Islet precursor cell (in vitro differentiated cells): ENCODE measurements around the gene TMEM175.
"Not testable (repeated sequence)": the region's sequence is repeated elsewhere in the genome, so short reads cannot be mapped to it uniquely, and the experiment has no call there.

Source experiments
- DNase-seq: peaks from one replicate; pipeline ENCODE4 v3.0.0-alpha.2; 2018

TMEM175 gene

DNA sequence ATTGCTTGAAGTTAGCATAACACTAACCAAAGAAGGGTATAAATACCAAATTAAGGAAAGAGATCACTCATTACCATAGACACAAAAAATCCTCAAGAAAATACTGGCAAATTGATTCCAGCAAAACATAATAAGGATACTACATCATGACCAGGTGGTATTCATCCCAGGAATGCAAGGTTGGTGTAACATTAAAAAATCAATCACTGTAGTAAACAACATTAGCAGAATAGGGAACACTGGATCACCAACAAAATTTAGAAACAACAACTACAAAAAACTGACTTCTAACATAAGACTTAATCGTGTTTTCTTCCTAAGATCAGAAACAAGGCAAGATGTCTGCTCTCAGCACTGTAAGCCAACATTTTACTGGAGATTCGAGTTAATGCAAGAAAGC is 14.3 kb upstream of the TMEM175 start:
- DNase-seq = no peak

DNA sequence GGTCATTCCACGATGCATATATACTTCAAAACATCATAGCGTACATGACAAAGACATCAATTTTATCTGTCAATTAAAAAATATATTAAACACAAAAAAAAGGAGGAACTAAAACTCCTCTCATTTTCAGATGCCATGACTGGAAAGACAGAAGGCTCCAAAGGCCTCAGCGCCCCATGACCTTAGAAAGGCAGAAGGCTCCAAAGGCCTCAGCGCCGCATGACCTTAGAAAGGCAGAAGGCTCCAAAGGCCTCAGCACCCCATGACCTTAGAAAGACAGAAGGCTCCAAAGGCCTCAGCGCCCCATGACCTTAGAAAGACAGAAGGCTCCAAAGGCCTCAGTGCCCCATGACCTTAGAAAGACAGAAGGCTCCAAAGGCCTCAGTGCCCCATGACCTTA is 13.7 kb upstream of the TMEM175 start:
- DNase-seq = not testable (repeated sequence)

DNA sequence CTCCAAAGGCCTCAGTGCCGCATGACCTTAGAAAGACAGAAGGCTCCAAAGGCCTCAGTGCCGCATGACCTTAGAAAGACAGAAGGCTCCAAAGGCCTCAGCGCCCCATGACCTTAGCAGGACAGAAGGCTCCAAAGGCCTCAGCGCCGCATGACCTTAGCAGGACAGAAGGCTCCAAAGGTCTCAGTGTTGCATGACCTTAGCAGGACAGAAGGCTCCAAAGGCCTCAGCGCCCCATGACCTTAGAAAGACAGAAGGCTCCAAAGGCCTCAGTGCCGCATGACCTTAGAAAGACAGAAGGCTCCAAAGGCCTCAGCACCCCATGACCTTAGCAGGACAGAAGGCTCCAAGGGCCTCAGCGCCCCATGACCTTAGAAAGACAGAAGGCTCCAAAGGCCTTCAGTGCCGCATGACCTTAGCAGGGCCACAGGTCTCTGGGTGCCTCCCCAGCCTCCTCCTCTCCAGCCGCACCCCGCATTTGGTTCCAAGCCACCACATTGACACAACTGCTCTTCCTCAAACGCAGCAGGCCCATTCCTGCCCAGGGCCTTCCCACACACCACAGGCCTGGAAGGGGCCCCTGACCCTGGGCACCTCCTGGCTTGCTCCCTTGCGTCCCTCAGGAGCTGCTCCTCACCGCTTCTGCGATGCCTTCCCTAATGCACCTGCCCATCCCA is 13.1 kb upstream of the TMEM175 start:
- peak; percentile 36 for DNase-seq

DNA sequence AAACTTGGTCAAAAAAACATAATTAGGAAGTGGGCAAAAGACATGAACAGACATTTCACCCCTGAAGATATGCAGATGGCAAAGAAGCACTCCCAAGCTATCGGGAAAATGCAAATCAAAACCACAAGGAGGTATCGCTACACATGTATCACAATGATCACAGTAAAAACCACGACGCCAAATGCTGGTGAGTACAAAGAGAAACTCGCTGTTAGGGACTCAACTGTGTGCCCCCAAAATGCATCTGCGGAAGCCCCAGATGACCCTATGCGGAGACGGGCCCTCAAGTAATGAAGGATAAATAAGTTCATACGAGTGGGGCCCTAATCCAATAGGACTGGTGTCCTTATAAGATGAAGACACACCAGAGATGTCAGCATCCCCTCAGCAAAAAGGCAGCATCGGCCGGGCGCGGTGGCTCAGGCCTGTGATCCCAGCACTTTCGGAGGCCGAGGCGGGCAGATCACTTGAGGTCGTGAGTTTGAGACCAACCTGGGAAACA is 10.4 kb upstream of the TMEM175 start:
- DNase-seq = peak; percentile 22

DNA sequence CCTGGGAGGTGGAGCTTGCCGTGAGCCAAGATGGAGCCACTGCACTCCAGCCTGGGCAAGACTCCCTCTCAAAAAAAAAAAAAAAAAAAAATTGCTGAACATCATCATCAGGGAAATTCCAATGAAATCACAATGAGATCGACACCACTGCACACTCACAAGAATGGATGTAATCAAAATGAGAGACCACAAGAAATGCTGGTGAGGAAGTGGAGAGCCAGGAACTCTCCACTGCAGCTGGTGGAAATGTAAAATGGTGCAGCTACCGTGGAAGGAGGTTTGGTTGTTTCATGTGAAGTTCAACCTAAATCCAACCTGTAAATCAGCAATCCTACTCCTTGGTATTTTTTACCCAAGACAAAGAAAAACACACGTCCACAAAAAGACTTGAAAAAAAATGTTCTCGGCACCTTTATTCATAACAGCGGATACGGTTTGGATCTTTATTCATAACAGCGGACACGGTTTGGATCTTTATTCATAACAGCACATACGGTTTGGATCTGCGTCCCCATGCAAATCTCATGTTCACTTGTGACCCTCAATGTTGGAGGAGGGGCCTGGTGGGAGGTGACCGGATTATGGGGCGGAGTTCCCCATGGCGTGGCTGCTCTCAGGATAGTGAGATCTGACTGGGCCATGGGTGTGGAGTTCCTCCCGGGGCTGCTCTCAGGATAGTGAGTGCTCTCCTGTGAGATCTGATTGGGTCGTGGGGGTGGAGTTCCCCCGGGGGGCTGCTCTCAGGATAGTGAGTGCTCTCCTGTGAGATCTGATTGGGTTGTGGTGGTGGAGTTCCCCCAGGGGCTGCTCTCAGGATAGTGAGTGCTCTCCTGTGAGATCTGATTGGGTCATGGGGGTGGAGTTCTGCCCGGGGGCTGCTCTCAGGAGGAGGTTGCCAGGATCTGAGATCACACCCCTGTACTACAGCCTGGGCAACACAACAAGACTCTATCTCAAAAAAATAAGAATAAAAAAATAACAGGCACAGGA is 7.9 kb upstream of the TMEM175 start:
- peak; percentile 68 for DNase-seq

DNA sequence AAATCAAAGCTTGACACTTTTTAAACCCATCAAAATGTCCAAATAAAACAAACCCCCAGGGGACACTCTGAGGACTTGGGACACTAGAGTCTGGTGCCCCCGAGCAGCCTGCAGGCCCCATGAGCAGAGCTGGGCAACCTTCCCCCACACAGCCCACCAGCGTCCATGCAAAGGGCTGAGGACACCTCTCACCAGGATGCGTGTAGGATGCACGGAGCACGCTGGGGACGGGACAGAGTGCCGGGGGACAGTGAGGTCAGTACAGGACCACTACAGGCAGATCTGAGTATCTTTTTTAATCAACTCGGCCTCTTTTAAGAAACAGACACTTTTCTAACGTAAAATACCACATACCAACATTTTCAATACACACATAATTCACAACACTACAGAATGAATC is 7.1 kb upstream of the TMEM175 start:
- DNase-seq = peak; percentile 43

DNA sequence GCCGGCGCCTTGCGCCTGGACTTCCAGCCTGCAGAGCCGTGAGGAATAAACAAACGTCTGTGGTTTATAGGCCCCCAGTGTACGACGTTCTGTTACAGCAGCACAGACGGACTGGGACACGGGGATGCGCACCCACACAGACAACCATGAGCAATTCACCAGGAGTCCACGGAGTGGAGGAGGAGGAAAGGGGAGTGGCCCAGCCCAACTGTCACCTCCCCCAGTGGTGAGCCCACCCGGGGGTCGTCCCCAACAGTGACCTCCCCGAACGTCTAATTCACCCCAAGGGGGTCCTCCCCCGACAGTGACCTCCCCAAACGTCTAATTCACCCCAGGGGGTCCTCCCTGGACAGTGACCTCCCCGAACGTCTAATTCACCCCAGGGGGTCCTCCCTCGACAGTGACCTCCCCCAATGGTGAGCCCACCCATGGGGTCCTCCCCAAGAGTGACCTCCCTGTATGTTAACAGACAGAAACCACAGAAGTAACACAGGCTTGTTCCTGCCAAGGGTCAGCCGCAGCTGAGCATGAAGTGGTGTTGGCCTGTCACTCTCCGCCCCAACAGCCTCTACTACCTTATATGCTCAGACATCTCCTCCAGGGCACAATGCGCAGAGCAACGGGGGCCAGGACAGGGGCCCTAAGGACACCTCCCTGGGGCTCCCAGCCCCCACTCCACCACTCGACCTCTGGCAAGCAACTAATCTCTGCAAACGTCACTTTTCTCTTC is 6.3 kb upstream of the TMEM175 start:
- peak; percentile 33 for DNase-seq

DNA sequence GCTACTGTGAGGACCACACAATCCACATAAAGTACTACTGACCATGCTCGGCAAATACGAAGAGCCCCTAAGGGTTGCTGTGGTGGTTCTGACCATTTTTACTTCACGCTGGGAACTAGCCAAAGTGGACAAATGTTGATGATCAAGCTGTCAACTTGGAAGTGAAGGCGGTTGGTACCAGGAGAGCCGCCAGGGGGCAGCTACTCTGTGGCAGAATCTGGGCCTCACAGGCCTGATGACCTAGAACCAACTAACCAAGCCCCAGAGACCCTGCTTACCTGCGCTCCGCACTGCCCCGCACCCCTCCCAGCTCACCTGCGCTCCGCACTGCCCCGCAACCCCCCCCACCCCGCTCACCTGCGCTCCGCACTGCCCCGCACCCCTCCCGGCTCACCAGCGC is 5.7 kb upstream of the TMEM175 start:
- DNase-seq = peak; percentile 79

DNA sequence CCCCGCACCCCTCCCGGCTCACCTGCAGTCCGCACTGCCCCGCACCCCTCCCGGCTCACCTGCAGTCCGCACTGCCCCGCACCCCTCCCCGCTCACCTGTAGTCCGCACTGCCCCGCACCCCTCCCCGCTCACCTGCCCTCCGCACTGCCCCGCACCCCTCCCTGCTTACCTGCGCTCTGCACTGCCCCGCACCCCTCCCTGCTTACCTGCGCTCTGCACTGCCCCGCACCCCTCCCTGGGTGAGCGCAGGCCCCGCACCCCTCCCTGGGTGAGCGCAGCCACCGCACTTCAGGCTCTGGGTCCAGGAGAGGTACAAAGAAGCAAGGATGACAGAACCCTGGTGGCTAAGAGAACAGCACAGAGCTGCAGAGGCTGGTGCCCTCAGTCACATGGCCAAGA is 4.7 kb upstream of the TMEM175 start:
- not testable (repeated sequence) for DNase-seq

DNA sequence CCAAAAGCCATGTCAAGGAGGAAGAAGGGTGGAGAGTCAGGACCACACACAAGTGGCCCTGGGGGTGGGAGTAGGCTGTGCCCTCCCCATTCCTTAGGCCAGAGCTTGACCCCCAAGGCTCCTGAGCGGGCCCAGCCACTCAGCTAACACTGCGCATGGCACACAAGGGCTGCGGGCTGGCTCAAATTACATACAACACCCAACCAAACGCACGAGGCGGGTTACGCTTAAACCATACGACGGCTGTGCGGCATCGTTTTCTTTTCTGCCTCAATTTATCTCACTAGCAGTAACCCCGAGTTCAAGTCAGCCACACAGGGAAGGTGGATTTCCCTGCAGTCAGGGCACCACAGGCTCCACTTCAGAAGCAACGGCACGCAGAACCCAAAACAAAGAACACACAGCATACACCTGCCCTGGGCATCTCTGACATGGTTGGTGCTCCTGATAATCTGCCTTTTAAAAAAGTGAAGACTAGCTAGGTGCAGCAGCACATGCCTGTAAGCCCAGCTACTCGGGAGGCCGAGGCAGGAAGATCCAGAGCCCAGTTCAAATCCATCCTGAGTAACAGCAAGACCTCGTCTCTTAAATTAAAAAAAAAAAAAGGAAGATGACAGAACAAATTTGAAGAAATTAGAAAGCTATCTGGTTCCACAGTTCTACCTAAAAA is 3.0 kb upstream of the TMEM175 start:
- DNase-seq = peak; percentile 32

DNA sequence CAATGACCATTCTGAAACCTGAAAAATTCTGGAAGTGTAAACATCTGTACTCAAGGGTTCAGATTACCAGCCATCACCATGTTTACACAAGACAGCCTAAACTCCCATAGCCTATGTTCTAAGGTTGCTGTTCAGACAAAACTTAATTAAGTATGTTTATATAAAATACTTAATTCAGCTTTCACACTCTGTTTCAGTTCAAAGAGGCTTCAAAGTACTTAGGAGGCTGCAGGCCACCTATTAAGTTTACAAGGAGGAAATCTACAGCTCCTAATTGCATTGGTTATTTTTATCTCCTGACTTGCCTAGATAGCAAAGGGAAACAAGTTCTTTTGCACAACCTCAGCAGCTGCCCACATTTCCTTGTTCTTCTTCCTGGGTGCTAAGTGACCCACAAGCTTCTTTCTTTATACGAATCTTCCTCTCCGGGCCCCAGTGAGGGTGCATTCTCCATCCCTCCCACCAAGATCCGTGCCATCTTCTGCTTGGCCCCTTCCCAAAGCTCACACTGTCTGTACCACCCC is 2.2 kb upstream of the TMEM175 start:
- DNase-seq = peak; percentile 26

DNA sequence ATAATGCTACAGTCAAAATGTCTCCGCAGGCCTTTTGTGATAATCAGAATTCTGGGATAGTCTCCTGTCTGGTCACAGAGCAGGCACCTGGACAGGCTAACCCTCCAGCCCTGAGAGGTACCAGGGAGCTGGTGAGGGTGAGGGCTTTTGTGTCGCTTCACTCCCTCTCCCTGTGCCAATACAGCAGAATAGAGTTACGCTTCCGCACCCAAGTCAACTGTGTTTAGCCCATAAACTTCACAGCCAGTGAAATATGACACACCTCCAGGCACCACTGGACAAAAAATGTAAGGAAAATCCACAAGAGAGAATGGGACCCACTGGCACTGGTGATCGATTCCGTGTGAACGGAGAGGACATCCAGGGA is 1.4 kb upstream of the TMEM175 start:
- DNase-seq = no peak

DNA sequence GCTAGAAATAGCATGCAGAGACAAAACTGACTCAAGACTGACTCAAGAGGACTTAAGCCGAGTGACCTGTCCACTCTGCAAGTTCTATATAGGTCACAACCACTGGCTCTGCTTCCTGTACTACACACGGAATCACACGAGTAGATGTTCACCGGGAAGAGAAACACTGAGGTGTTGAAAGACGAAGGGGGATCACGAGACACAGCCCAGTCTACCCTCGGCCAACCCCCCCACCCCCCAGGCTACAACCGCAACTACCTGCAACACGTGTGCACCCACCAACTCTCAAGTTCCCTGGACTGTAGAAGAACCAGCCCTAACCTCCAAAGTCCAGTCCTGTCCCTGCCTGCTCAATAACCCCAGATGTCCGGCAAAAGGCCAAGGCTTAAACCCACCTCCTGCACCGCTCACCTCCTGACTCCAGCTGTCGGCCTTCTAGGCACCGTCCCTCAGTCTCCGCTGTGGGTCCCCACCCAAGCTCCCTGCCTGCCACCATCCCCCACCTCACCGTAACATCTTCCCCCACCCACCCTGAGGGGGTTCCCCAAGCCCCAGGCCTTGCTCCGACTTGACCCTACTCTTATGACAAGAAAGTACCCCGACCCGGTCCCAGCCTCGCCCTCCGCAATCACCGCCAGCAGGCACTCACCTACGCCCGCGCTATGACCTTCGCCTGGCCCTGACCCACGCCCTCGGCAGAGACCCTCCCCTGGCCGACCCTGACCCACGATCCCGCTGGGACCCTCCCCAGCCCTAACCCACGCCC is 883 bp upstream of the TMEM175 start:
- peak; percentile 55 for DNase-seq

DNA sequence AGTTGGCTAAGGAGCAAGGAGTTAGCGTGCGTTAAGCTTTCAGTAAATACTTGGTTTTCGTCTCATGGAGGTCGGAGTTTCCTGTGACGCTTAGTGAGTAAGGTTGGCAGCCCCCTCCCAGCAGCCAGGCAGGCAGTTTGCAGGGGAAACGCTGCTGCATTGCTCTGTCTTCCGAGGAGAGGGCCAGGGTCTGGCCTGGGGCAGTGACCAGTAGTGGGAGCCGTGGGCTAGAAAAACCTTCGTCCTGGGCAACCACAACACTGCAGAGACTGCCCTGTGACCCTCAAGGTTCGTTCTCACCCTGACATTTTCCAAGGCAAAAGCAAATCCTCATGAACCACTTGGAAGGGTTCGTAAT is 432 bp downstream of the TMEM175 start:
- DNase-seq = peak; percentile 74

DNA sequence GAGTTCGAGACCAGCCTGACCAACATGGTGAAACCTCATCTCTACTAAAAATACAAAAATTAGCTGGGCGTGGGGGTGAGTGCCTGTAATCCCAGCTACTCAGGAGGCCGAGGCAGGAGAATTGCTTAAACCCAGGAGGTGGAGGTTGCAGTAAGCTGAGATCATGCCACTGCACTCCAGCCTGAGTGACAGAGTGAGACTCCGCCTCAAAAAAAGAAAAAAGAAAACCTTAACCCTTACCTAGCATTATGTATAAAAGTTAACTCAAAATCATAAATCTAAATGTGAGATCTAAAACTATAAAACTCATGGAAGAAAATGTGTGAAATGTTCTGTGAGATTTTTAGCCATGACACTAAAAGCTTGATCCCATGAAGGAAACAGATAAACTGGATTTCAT is 7.2 kb downstream of the TMEM175 start:
- DNase-seq = not testable (repeated sequence)

DNA sequence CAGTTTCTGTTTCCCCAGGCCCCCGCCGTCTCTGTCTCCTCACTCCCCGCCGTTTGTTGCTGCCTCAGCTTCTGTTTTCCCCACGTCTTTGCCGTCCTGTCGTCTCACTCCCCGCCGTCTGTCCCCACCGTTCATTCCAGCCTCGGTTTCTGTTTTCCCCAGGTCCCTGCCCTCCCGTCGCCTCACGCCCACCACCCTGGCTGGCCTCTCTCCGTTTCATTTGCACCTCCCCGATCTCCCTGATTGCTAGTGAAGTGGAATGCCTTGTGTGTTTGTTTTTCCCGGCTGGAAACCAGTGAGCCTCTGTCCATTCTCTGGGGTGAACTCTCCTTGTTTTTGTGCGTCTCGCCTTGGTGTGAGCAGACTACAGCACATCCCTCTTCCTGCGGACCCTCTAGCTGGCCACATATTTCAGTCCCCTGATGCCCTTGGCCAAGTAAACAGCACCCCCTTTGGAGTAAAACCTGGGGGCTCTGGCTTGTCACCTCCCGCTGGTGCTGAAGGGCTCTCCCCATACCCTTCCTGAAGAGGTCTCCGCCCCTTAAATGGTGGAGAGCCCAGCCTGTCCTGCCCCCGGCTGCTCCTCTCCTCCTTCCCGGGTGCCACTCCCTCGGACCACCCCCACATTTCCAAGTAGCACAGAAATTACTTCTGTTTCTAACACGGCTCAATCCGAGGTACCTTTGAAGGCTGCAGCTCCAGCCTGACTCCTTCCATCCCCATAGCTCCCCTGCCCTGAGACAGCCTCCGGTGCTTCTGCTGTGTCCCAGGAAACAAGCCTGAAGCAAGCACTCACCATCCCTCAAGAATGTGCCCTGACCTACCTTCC is 13.2 kb downstream of the TMEM175 start:
- peak; percentile 46 for DNase-seq

DNA sequence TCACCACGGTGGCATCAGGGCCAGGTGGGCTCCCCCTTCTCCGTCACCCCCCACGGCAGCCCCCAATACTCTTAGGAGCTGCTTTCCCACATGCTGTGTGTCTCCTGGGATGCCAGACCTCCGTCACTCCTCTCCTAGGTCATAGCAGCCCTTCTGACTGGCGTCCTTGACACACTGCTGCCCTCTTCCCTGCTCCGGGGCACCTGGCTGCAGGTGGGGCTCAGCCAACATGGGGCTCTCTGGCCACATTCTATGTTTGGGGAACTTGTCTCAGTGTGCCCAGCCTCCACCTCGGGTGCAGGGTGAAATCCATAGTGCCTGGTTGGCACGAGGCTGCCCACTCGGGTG is 13.8 kb downstream of the TMEM175 start:
- DNase-seq = no peak

DNA sequence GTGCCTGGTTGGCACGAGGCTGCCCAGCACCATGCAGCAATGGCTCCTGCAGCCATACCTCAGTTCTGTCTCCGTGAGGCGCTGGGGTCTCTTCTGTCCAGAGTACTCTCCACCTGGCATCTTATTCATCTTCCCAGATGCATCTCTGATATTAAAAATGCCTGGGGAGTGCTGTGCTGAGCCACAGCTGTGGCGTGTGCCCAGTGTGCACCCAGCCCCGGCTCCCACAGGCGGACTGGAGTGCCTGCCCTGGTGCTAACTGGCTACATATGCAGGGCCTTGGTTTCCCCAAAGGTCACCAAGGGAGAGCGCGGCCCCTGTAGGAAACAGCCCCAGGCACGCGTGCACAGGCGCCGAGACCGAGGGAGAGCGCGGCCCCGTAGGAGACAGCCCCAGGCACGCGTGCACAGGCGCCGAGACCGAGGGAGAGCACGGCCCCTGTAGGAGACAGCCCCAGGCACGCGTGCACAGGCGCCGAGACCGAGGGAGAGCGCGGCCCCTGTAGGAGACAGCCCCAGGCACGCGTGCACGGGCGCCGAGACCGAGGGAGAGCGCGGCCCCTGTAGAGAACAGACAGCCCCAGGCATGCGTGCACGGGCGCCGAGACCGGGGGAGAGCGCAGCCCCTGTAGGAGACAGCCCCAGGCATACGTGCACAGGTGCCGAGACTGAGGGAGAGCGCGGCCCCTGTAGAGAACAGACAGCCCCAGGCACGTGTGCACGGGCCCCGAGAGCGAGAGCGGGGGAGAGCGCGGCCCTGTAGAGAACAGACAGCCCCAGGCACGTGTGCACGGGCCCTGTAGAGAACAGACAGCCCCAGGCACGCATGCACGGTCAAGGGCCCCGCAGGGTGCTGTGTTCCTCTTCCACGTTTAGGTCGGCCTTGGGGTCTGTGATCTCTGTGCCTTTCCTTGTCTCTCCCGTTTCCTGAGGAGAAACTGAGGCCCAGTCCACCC is 14.5 kb downstream of the TMEM175 start:
- DNase-seq = peak; percentile 34

DNA sequence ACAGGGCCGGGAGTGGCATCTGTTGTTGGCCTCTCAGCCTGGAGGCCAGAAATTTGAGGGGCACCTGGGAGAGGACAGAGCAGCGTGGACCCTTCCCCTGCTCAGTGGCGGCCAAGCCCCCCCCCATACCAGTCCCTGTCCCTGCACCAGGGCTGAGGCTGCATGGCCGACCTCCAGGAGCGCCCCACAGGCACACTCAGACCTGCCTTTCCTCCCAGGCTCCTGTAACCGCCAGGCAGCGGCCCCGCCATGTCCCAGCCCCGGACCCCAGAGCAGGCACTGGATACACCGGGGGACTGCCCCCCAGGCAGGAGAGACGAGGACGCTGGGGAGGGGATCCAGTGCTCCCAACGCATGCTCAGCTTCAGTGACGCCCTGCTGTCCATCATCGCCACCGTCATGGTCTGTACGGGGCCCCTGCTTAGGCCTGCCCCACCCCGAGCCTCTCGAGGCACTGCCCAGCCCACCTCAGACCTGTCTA is 15.3 kb downstream of the TMEM175 start:
- peak; percentile 51 for DNase-seq
